H9 (cell line): ENCODE data around the gene TMEM222. TPM values are rescaled to one million over a fixed set of nuclear protein-coding genes. Genes with fewer than 3 reads are reported as not detected.

Experiments
- DNase-seq: peaks from one replicate; pipeline ENCODE4 v3.0.0-alpha.2; 2017
- H2AFZ ChIP-seq: one replicate; pipeline ENCODE4 v1.6.1; 2013; ENCODE audit warnings: mild to moderate bottlenecking, low read length, control low read depth, moderate library complexity
- H2AK5ac ChIP-seq: 2 replicates; pipeline ENCODE4 v1.6.1; 2013; ENCODE audit warnings: low read length, control low read depth, mixed read lengths; ENCODE audit not compliant: insufficient read length
- H2BK120ac ChIP-seq: one replicate; pipeline ENCODE4 v1.6.1; 2013; ENCODE audit warnings: low read depth, mild to moderate bottlenecking, low read length, control low read depth, inconsistent platforms; ENCODE audit not compliant: poor library complexity, severe bottlenecking
- H2BK12ac ChIP-seq: 2 replicates; pipeline ENCODE4 v1.6.1; 2013; ENCODE audit warnings: low read length, control low read depth, mixed read lengths, low read depth; ENCODE audit not compliant: insufficient read length
- H2BK15ac ChIP-seq: 2 replicates; pipeline ENCODE4 v1.6.1; 2013; ENCODE audit warnings: low read depth, low read length, control low read depth
- H2BK20ac ChIP-seq: one replicate; pipeline ENCODE4 v1.6.1; 2013; ENCODE audit warnings: low read depth, mild to moderate bottlenecking, low read length, control low read depth, inconsistent platforms; ENCODE audit not compliant: poor library complexity, severe bottlenecking
- H2BK5ac ChIP-seq: 2 replicates; pipeline ENCODE4 v1.6.1; 2013; ENCODE audit warnings: low read length, control low read depth, mixed read lengths; ENCODE audit not compliant: insufficient read length
- H3K14ac ChIP-seq: 2 replicates; pipeline ENCODE4 v1.6.1; 2013; ENCODE audit warnings: low read length, control low read depth; ENCODE audit not compliant: insufficient read depth
- H3K18ac ChIP-seq: 2 replicates; pipeline ENCODE4 v1.6.1; 2013; ENCODE audit warnings: low read depth, mild to moderate bottlenecking, mixed read lengths, low read length, control low read depth; ENCODE audit not compliant: insufficient read length
- H3K23ac ChIP-seq: 2 replicates; pipeline ENCODE4 v1.6.1; 2013; ENCODE audit warnings: low read length, control low read depth, mixed read lengths, low read depth; ENCODE audit not compliant: insufficient read length
- H3K23me2 ChIP-seq: 2 replicates; pipeline ENCODE4 v1.6.1; 2013; ENCODE audit warnings: low read depth, mild to moderate bottlenecking, mixed read lengths, low read length, control low read depth; ENCODE audit not compliant: insufficient read length, poor library complexity, severe bottlenecking
- H3K27ac ChIP-seq: 2 replicates; pipeline ENCODE4 v1.5.1; 2013; ENCODE audit warnings: low read length, control low read depth, mixed read lengths, low read depth; ENCODE audit not compliant: insufficient read length
- H3K27me3 ChIP-seq: 2 replicates; pipeline ENCODE4 v1.6.1; 2013; ENCODE audit warnings: low read length, control low read depth, inconsistent platforms; ENCODE audit not compliant: insufficient read depth
- H3K4ac ChIP-seq: 2 replicates; pipeline ENCODE4 v1.6.1; 2013; ENCODE audit warnings: low read depth, mild to moderate bottlenecking, control low read depth, inconsistent platforms, low read length, moderate library complexity
- H3K4me1 ChIP-seq: 2 replicates; pipeline ENCODE4 v1.6.1; 2013; ENCODE audit warnings: low read length, control low read depth, inconsistent platforms; ENCODE audit not compliant: insufficient read depth
- H3K4me2 ChIP-seq: 2 replicates; pipeline ENCODE4 v1.6.1; 2013; ENCODE audit warnings: low read length, control low read depth, mixed read lengths; ENCODE audit not compliant: insufficient read length, insufficient read depth
- H3K56ac ChIP-seq: 2 replicates; pipeline ENCODE4 v1.6.1; 2013; ENCODE audit warnings: low read depth, mild to moderate bottlenecking, mixed read lengths, low read length, control low read depth; ENCODE audit not compliant: insufficient read length
- H3K79me1 ChIP-seq: 2 replicates; pipeline ENCODE4 v1.6.1; 2013; ENCODE audit warnings: low read depth, mild to moderate bottlenecking, moderate library complexity, low read length, control low read depth, inconsistent platforms; ENCODE audit not compliant: insufficient read depth, poor library complexity, severe bottlenecking
- H3K79me2 ChIP-seq: 2 replicates; pipeline ENCODE4 v1.6.1; 2013; ENCODE audit warnings: low read length, control low read depth, inconsistent platforms; ENCODE audit not compliant: insufficient read depth
- H3K9ac ChIP-seq: 2 replicates; pipeline ENCODE4 v1.6.1; 2013; ENCODE audit warnings: low read length, control low read depth, mixed read lengths; ENCODE audit not compliant: insufficient read length; ENCODE audit errors: extremely low read depth
- H3K9me3 ChIP-seq: one replicate; pipeline ENCODE4 v1.6.1; 2013; ENCODE audit warnings: low read depth, low read length, inconsistent platforms; ENCODE audit not compliant: control insufficient read depth
- H3T11ph ChIP-seq: one replicate; pipeline ENCODE4 v1.6.1; 2013; ENCODE audit warnings: mild to moderate bottlenecking, low read length, control low read depth, inconsistent platforms
- H4K20me1 ChIP-seq: one replicate; pipeline ENCODE4 v1.6.1; 2013; ENCODE audit not compliant: control insufficient read depth, insufficient read length, insufficient read depth
- H4K5ac ChIP-seq: 2 replicates; pipeline ENCODE4 v1.6.1; 2013; ENCODE audit warnings: low read depth, mild to moderate bottlenecking, mixed read lengths, low read length, control low read depth; ENCODE audit not compliant: insufficient read length
- H4K8ac ChIP-seq: replicated peaks from 2 replicates; pipeline ENCODE4 v1.6.1; 2013; ENCODE audit warnings: low read length, control low read depth, mixed read lengths, low read depth; ENCODE audit not compliant: insufficient read length
- H4K91ac ChIP-seq: 2 replicates; pipeline ENCODE4 v1.6.1; 2013; ENCODE audit warnings: low read depth, mild to moderate bottlenecking, moderate library complexity, mixed read lengths, low read length, control low read depth; ENCODE audit not compliant: insufficient read length
- H3K27ac Mint-ChIP-seq, 3 experiments: 2 replicates in 2 of 3; 3 replicates in 1 of 3; pipeline ENCODE4 v1.8.0; 2020 to 2021; ENCODE audit warnings: mixed read lengths in 3 of 3, mild to moderate bottlenecking in 1 of 3, moderate library complexity in 1 of 3
- H3K27me3 Mint-ChIP-seq: 2 replicates; pipeline ENCODE4 v1.8.0; 2021; ENCODE audit warnings: low read depth, mild to moderate bottlenecking, moderate library complexity, mixed read lengths
- H3K36me3 Mint-ChIP-seq, 3 experiments: 2 replicates in 2 of 3; 3 replicates in 1 of 3; pipeline ENCODE4 v1.8.0; 2020 to 2021; ENCODE audit warnings: low read depth in 3 of 3, mixed read lengths in 3 of 3; ENCODE audit not compliant: insufficient read depth in 1 of 3
- H3K4me1 Mint-ChIP-seq, 2 experiments: 2 replicates each; pipeline ENCODE4 v1.8.0; 2020; ENCODE audit warnings: mixed read lengths in 2 of 2
- H3K4me3 Mint-ChIP-seq, 2 experiments: 2 replicates in 1 of 2; 3 replicates in 1 of 2; pipeline ENCODE4 v1.8.0; 2020 to 2021; ENCODE audit warnings: mild to moderate bottlenecking in 2 of 2, mixed read lengths in 2 of 2, moderate library complexity in 1 of 2
- H3K9me3 Mint-ChIP-seq, 2 experiments: 2 replicates in 1 of 2; 3 replicates in 1 of 2; pipeline ENCODE4 v1.8.0; 2020; ENCODE audit warnings: mild to moderate bottlenecking in 2 of 2, mixed read lengths in 2 of 2, moderate library complexity in 1 of 2
- CTCF ChIP-seq: fragments of 200-600 bp; sonication (generic); conservative IDR thresholded peaks from 3 replicates; pipeline ENCODE4 v1.8.0; 2021; ENCODE audit warnings: antibody characterized with exemption, mild to moderate bottlenecking
- WGBS: extraction: QIAGEN DNeasy Blood & Tissue Kit; methylation state at CpG from one replicate; pipeline ENCODE4 v1.1.7; 2013; ENCODE audit warnings: missing lambda C conversion rate, low lambda C conversion rate, mixed read lengths; ENCODE audit not compliant: insufficient read length; ENCODE audit errors: extremely low coverage; 5-methylcytosine and 5-hydroxymethylcytosine counted together
- total RNA-seq: library from RNA; stranded (reverse); gene quantifications from 2 replicates; pipeline ENCODE4 v1.2.1, GENCODE V29; 2021

The TMEM222 gene
- total RNA-seq, 1 experiment from 2014 or later = 36.8 TPM

DNA sequence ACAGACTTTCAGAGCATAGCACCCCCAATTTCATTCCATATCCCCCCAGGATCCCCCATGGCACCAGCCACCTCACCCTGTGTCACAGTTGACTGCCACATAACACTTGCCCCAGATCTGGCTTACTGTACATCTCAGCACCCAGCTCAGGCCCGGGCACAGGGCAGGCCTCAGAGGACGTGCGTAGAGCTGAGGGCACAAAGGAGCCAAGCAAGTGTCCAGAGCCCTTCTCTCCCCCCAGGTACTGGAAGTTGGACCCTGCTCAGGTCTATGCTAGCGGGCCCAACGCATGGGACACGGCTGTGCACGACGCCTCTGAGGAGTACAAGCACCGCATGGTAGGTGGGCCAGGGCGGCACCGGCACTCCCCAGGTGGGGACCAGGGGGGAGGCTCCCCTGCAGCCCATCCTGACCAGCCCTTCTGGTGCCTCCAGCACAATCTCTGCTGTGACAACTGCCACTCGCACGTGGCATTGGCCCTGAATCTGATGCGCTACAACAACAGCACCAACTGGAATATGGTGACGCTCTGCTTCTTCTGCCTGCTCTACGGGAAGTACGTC lies 11.8 kb downstream of the TMEM222 start:
- Histone ChIP-seq H3K14ac (no peak overlapping the region), H3K79me1 (no peaks in the 10 kb centered on the region), H3K23me2 (no peaks in the 10 kb centered on the region), H4K5ac (no peak overlapping the region), H3K27ac (no peak overlapping the region), H3K9ac (no peak overlapping the region), H3K27me3 (no peaks in the 10 kb centered on the region), H2BK5ac (no peak overlapping the region), H2BK120ac (no peak overlapping the region), H3K4me1 (no peaks in the 10 kb centered on the region), H4K8ac (no peak overlapping the region), H3K23ac (no peak overlapping the region), H4K20me1 (no peaks in the 10 kb centered on the region), H2AK5ac (no peak overlapping the region), H3K4ac (no peak overlapping the region), H2BK15ac (no peak overlapping the region), H3T11ph (no peak overlapping the region), H3K18ac (no peak overlapping the region), H3K4me2 (no peak overlapping the region), H2AFZ (no peak overlapping the region), H2BK20ac (no peak overlapping the region), H2BK12ac (no peak overlapping the region), H3K56ac (no peak overlapping the region), H4K91ac (no peak overlapping the region), H3K79me2 (no peaks in the 10 kb centered on the region), H3K9me3 (no peaks in the 10 kb centered on the region)
- Mint-ChIP-seq H3K9me3 (no peaks in the 10 kb centered on the region), H3K27me3 (no peaks in the 10 kb centered on the region), H3K4me1 (peaks cover 3 to 5% of the 10 kb centered on the region in 2 experiments; a peak in 3 of 4 replicates), H3K27ac (no peak overlapping the region; a peak in 1 of 7 replicates), H3K4me3 (no peak overlapping the region), H3K36me3 (peaks cover 25 to 58% (median 51%) of the 10 kb centered on the region in 3 experiments; a peak in 6 of 7 replicates)
- no CpG with 5 or more reads among the region's 17 CpGs for WGBS
- DNase-seq = no peak
- no peak for TF ChIP-seq CTCF
